Measurements from ENCODE around the gene TCP10L.

TCP10L gene

DNA sequence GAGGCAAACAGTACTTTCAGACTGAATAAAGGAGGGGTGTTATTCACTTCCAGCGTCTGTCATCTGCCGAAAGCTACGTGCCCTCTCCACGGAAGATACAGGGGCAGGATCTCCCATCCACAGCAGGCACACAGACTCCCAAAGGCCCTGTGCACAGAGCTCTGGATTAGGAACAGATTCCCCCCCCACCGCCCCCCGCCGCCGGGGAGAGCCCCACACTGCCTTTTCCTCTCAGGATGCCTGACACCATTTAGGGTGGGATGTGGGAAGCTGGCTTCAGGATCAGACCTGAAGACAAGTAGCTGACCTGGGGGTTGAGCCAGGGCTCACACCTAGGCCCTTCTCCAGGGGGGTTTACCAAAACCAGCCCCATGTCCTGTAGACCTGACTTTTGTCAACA lies 8.4 kb upstream of the TCP10L start:
- H3K4me3 ChIP-seq (ENCODE audit: low read depth, low read length) = no peak overlapping the region
- no peak for DNase-seq (ENCODE audit: low read depth)
- TF ChIP-seq, protein P1, sequence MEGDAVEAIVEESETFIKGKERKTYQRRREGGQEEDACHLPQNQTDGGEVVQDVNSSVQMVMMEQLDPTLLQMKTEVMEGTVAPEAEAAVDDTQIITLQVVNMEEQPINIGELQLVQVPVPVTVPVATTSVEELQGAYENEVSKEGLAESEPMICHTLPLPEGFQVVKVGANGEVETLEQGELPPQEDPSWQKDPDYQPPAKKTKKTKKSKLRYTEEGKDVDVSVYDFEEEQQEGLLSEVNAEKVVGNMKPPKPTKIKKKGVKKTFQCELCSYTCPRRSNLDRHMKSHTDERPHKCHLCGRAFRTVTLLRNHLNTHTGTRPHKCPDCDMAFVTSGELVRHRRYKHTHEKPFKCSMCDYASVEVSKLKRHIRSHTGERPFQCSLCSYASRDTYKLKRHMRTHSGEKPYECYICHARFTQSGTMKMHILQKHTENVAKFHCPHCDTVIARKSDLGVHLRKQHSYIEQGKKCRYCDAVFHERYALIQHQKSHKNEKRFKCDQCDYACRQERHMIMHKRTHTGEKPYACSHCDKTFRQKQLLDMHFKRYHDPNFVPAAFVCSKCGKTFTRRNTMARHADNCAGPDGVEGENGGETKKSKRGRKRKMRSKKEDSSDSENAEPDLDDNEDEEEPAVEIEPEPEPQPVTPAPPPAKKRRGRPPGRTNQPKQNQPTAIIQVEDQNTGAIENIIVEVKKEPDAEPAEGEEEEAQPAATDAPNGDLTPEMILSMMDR (IDR thresholded peaks at IDR 0.05; ENCODE audit: low read depth, low read length) = no peak
- TF ChIP-seq, protein P2, sequence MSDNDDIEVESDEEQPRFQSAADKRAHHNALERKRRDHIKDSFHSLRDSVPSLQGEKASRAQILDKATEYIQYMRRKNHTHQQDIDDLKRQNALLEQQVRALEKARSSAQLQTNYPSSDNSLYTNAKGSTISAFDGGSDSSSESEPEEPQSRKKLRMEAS (IDR thresholded peaks at IDR 0.05; ENCODE audit: low read depth, low read length) = no peak
- no peak for TF ChIP-seq MYC (IDR thresholded peaks at IDR 0.05; ENCODE audit: low read depth, low read length)
- TF ChIP-seq POLR2A (IDR thresholded peaks at IDR 0.05; ENCODE audit: extremely low read depth, insufficient read length) = no peak

DNA sequence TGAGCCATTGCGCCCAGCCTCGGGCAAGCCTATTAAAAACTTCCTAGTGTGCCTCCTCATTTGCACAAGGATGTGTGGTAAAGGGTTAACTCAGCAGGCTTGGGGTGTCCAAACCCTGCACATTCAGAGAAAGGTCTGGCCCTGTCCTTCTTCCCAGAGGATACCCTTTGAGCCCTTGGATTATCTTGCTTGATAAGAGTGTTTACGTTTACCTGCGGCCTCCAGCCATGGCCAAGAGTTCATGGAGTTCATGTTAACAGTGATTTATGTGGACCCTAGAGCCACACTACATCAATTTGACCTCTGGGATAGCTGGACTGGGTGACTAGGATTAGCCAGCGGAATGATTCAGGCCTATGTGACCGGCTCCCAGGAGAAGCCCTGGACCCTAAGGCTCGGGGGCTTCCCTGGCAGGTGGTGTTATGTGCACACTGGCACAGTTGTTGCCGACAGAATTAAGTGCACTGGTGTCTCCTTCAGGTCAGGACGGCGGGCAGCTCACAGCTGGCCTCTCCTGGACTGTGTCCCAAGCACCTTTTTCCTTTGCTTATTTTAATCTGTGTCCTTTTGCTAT lies 7.7 kb upstream of the TCP10L start:
- TF ChIP-seq, protein P1 (IDR thresholded peaks at IDR 0.05; ENCODE audit: low read depth, low read length) = no peak
- TF ChIP-seq, protein P2 (IDR thresholded peaks at IDR 0.05; ENCODE audit: low read depth, low read length) = no peak
- no peak for TF ChIP-seq POLR2A (IDR thresholded peaks at IDR 0.05; ENCODE audit: extremely low read depth, insufficient read length)
- no peak for TF ChIP-seq MYC (IDR thresholded peaks at IDR 0.05; ENCODE audit: low read depth, low read length)
- no peak for DNase-seq (ENCODE audit: low read depth)
- H3K4me3 ChIP-seq (ENCODE audit: low read depth, low read length) = no peak overlapping the region

DNA sequence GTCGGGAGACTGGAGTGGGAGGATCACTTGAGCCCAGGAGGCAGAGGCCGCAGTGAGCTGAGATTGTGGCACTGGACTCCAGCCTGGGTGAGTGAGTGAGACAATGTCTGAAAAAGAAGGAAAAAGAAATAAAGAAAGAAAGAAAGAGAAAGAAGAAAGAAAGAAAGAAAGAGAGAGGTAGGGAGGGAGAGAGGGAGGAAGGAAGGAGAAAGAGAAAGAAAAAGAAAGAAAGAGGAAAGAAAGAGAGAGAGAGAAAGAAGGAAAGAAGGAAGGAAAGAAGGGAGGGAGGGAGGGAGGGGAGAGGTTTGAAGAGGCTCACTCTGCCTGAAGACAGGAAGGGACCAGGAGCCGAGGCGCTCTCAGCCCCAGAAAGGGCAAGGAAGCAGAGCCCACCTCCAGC lies 4.8 kb upstream of the TCP10L start:
- no peak for DNase-seq (ENCODE audit: low read depth)
- TF ChIP-seq, protein P2 (IDR thresholded peaks at IDR 0.05; ENCODE audit: low read depth, low read length) = no peak
- TF ChIP-seq, protein P1 (IDR thresholded peaks at IDR 0.05; ENCODE audit: low read depth, low read length) = no peak
- TF ChIP-seq POLR2A (IDR thresholded peaks at IDR 0.05; ENCODE audit: extremely low read depth, insufficient read length) (no peak), MYC (IDR thresholded peaks at IDR 0.05; ENCODE audit: low read depth, low read length) (no peak)
- H3K4me3 ChIP-seq (ENCODE audit: low read depth, low read length) = no peak overlapping the region

DNA sequence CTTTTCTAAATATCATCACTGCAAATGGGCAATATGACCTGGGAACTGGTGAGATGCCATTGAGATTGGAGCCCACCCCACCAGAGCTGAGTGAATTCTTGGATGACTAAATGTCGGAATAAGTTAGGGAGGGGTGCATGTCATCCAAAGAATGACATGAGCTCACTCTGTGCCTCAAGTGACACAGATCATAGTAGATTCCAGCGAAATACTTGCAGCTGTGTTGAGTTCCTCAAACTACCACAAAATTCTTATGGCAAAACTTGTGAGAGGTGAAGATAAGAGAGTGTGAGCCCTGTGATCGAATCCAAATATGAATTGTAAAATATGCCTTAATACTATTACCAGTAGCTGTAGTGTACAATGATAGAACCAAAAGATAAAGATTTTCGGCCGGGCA lies 2.3 kb upstream of the TCP10L start:
- H3K4me3 ChIP-seq (ENCODE audit: low read depth, low read length) = no peak overlapping the region
- DNase-seq (ENCODE audit: low read depth) = no peak
- TF ChIP-seq, protein P2 (IDR thresholded peaks at IDR 0.05; ENCODE audit: low read depth, low read length) = no peak
- TF ChIP-seq, protein P1 (IDR thresholded peaks at IDR 0.05; ENCODE audit: low read depth, low read length) = no peak
- no peak for TF ChIP-seq MYC (IDR thresholded peaks at IDR 0.05; ENCODE audit: low read depth, low read length)
- no peak for TF ChIP-seq POLR2A (IDR thresholded peaks at IDR 0.05; ENCODE audit: extremely low read depth, insufficient read length)

DNA sequence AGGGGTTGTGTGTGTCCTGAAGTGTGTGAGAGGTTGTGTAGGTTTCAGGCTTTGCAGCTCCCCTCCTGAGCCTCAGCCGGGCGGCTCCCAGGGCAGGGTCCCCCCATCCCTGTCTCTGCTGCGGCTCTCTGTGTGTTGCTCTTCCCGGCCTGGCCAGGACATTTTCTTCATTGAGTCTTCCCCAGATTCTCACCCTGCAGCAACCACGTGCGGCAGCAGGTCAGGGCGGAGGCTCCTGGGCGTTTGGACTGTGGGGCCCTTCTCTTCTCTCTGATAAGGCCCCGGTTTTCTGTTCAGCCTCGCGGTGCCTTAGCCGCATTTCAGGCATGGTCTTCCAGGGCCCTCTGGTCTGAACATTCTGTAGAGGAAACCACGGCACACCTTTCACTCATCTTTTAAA lies 1.8 kb upstream of the TCP10L start:
- no peak for DNase-seq (ENCODE audit: low read depth)
- TF ChIP-seq, protein P1 (IDR thresholded peaks at IDR 0.05; ENCODE audit: low read depth, low read length) = no peak
- TF ChIP-seq POLR2A (IDR thresholded peaks at IDR 0.05; ENCODE audit: extremely low read depth, insufficient read length) (no peak), MYC (IDR thresholded peaks at IDR 0.05; ENCODE audit: low read depth, low read length) (no peak)
- TF ChIP-seq, protein P2 (IDR thresholded peaks at IDR 0.05; ENCODE audit: low read depth, low read length) = no peak
- H3K4me3 ChIP-seq (ENCODE audit: low read depth, low read length) = no peak overlapping the region

Data from NB4 (cell line).